Amniotic epithelial cell (primary cell): Measurements from ENCODE around the gene PLEKHG3.
A peak's percentile ranks its signal among the peaks of the same experiment; 100 is the strongest.

ENCODE experiments used
- DNase-seq: peaks from one replicate; pipeline ENCODE4 v3.0.0-alpha.2; 2010; ENCODE audit warnings: low read depth

Gene PLEKHG3

GRCh38 chr14:64786296-64787149 is 82.3 kb downstream of the PLEKHG3 start:
- no peak for DNase-seq

GRCh38 chr14:64787619-64788018 is 83.4 kb downstream of the PLEKHG3 start:
- DNase-seq = no peak

GRCh38 chr14:64788706-64789105 is 84.5 kb downstream of the PLEKHG3 start:
- DNase-seq = peak; percentile 96

- DNase-seq = no peak
Observed at GRCh38 chr14:64789696-64790095, 85.5 kb downstream of the PLEKHG3 start.

GRCh38 chr14:64790478-64790877 is 86.3 kb downstream of the PLEKHG3 start:
- no peak for DNase-seq

- DNase-seq = no peak
Observed at GRCh38 chr14:64792231-64792630, 88.0 kb downstream of the PLEKHG3 start.

- no peak for DNase-seq
Observed at GRCh38 chr14:64792871-64793560, 88.8 kb downstream of the PLEKHG3 start.

GRCh38 chr14:64795211-64795610 is 91.0 kb downstream of the PLEKHG3 start:
- DNase-seq = no peak

- DNase-seq = no peak
Observed at GRCh38 chr14:64795921-64796320, 91.7 kb downstream of the PLEKHG3 start.

- DNase-seq = no peak
Observed at GRCh38 chr14:64796369-64796768, 92.1 kb downstream of the PLEKHG3 start.

- no peak for DNase-seq
Observed at GRCh38 chr14:64799555-64799954, 95.3 kb downstream of the PLEKHG3 start.
